Measurements from ENCODE around the gene HSPA9. TPM values are rescaled to one million over a fixed set of nuclear protein-coding genes. Genes with fewer than 3 reads are reported as not detected.
"Not testable (repeated sequence)": the region's sequence is repeated elsewhere in the genome, so short reads cannot be mapped to it uniquely, and the experiment has no call there.

HSPA9 gene
- total RNA-seq, 2 donors from 2014 or later, result 208 to 261 TPM

- intact Hi-C loops (cut with DNase I); DNase-seq: not testable (repeated sequence)
- ATAC-seq, result peak in 1 of 2 donors; percentile 4
Measured at GRCh38 chr5:138507485-138507884, 67.7 kb downstream of the HSPA9 start.

DNA sequence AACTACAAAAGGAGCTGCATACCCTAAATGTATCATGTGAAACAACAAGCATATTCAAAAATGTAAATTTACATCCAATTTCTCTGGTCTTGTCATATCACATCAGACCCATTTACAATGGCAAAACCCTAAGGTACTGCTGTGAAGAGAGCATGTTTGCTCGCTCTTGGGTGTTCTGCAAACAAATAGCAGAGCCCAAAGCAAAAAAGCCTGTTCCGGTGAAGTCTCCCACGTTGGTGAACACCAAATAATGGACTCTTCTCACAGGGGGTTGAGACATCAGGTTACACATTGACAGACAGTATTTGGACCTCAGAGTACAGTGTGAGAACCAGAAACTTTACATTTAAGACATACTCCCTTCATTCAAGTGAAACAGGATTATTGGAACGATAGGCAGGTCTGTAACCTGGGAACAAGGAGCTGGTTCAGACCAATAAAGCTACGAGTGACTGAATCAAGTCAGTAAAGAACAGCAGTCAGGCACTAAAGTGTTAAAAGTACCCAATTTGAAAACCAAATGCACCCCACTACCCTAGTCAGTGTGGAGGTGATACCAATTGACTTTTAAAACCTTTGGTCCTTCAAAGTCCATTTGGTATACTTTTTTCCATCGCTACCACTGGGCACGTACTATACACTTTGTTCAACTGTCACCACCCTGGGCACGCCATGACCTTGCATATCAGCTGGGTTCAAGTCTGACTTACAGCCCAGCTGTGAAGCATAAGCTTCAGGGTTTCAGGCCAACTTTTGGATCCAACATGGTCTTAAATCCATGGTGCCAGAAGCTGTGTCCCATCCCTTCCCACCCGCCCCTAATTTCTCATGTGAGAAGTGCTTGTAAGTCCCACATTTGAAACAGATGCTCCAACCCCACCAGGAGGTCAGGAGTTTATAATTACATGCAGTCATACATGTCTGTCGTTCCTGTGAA is 68.6 kb downstream of the HSPA9 start:
- intact Hi-C loops (cut with DNase I), result no loop called here
- DNase-seq, result no peak
- ATAC-seq, result no peak

- intact Hi-C loops (cut with DNase I), result no loop called here
- DNase-seq, result no peak
- peak; percentile 60 to 82 for ATAC-seq
Measured at GRCh38 chr5:138504799-138505198, 70.4 kb downstream of the HSPA9 start.

Other genes with a start within 250 kb of the HSPA9 start
- under 1 TPM in 1 of 2 donors, not detected in 1; 0.21 TPM for gene CDC25C, start 243.6 kb downstream of the HSPA9 start, total RNA-seq
- gene FAM53C, start 237.1 kb downstream of the HSPA9 start, total RNA-seq, result 10 to 100 TPM; 17.8 to 20.0 TPM
- 10 to 100 TPM; 33.9 to 39.8 TPM for gene KDM3B, start 222.7 kb downstream of the HSPA9 start, total RNA-seq
- gene REEP2, start 136.3 kb downstream of the HSPA9 start, total RNA-seq, result 10 to 100 TPM; 15.6 to 17.0 TPM
- 10 to 100 TPM; 29.1 to 71.9 TPM for gene EGR1, start 109.9 kb downstream of the HSPA9 start, total RNA-seq
- 100 to 1,000 TPM in 1 of 2 donors, 10 to 100 TPM in 1; 74.0 to 106 TPM for gene ETF1, start 32.2 kb downstream of the HSPA9 start, total RNA-seq
- gene CTNNA1, start 178.0 kb upstream of the HSPA9 start, total RNA-seq, result 100 to 1,000 TPM; 259 to 314 TPM

Measured in left cardiac atrium (tissue), 4 donors.